HG02571 (cell line): ENCODE data around the gene KCNK5.

ENCODE experiments used
- ATAC-seq: cut with Tn5 transposase; IDR thresholded peaks from one replicate; pipeline ENCODE4 v1.9.1; 2021; ENCODE audit warnings: mild to moderate bottlenecking, moderate library complexity; ENCODE audit not compliant: unreplicated experiment

Gene KCNK5

GRCh38 chr6:39217177-39217864, 12.0 kb downstream of the KCNK5 start:
- no peak for ATAC-seq

DNA sequence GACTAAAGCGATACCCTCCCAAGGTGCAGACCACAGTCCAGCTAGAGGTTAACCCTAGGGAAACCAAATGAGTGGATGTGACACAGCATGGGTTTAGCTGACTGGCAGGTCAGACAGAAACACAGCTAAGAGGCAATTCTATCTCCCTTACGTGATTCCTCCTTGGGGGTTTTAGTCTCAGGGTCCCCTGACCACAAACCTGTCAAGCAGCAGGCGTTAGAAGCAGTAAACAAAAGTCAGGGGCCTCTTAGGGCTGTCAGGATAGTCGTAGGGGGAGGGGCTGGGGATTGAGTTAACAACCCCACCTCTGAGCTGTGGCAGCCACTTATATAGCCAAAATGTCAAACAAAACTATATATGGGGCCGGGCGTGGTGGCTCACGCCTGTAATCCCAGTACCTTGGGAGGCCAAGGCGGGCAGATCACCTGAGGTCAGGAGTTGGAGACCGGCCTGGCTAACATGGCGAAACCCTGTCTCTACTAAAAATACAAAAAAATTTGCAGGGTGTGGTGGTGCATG, 13.6 kb downstream of the KCNK5 start:
- ATAC-seq = no peak

- no peak for ATAC-seq
Observed at GRCh38 chr6:39214846-39215639, 14.2 kb downstream of the KCNK5 start.

- ATAC-seq = no peak
Observed at GRCh38 chr6:39214120-39214813, 15.0 kb downstream of the KCNK5 start.

DNA sequence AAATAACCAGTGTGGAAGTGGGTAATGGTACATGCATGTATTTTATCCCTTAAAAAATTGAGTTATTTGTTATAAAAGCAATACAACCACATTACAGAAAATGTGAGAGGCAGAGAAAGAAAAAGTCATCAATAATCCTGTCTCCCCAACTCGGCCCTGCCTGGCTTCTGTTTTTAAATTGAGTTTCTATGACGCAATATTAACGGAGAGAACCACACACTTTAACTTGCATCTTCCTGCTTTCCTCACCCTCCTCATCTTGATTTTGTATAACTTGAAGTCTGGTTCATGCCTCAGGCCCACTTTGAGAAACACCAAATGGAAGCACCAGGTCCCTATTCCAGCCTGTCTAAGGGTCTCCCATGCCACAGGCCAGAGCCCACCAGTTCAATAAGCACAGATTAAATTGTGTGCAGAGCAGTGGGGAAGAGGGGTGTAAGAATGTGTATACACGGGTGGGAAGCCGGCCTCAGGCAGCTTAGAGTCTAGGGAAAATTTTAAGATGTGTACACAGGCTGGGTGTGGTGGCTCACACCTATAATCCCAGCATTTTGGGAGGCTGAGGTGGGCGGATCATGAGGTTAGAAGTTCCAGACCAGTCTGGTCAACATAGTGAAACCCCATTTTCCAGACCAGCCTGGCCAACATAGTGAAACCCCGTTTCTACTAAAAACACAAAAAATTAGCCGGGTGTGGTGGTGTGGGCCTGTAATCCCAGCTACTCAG, 15.9 kb downstream of the KCNK5 start:
- no peak for ATAC-seq

DNA sequence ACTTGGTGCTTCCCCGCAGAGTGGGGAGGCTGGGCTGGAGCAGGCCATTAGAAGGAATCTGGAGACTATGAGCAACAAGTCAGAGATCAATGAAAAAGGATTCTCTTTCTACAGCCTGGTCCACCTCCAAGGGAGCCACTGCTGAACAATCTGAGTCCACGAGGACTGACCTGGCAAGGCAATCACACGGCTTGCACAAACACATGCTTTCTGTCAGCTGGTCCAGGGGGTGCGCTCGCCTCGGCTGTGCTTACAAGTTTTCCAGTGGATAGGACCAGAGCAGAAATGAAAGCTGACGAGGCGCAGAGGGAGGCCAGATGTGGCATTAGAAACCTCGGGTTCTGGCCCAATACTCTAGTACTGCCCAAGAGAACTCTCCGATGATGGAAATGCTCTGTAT, 18.1 kb downstream of the KCNK5 start:
- no peak for ATAC-seq

GRCh38 chr6:39210450-39210849, 18.8 kb downstream of the KCNK5 start:
- ATAC-seq = no peak

DNA sequence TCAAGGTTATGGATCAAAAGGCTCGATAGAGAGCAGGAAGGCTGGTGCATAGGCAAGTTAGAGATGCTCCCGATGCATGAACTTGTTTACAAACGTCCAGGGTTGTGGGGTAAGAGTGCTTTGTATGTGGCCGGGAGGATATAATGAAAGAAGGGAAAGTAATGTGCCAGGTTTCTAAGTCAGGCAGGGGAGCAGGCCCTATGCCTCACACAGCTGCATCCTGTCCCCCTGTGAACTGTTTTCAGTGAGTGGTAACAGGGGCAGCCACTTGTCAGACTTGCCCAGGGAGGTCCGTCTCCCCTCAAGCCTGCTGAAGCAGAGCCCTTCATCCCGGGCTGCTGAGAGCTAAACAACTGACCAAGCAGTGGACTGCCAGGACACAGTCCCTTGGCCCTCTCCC, 19.4 kb downstream of the KCNK5 start:
- ATAC-seq = no peak

DNA sequence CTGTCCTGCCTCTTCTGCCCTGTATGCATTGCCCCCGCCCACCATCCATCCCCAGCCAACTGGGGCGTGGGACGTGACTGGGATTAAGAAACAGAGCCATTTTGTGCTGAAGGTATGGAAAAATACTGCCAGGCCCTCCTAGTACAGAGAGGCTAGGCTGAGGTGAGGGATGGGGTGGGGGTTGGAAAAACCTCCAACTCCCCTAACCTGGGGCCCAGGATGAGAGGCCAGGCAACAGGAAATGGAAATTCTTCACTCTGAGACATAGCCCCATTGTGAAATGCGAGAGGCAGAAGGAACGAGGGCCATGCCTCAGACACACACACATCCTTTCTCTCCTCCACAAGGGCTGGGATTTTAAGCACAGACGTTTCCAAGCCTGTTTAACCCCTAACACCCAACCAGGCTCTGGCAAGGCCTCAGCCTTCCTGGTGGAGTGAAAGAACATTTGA, 19.9 kb downstream of the KCNK5 start:
- ATAC-seq = no peak

GRCh38 chr6:39208223-39208739, 21.0 kb downstream of the KCNK5 start:
- ATAC-seq = no peak

GRCh38 chr6:39207416-39208222, 21.7 kb downstream of the KCNK5 start:
- no peak for ATAC-seq

DNA sequence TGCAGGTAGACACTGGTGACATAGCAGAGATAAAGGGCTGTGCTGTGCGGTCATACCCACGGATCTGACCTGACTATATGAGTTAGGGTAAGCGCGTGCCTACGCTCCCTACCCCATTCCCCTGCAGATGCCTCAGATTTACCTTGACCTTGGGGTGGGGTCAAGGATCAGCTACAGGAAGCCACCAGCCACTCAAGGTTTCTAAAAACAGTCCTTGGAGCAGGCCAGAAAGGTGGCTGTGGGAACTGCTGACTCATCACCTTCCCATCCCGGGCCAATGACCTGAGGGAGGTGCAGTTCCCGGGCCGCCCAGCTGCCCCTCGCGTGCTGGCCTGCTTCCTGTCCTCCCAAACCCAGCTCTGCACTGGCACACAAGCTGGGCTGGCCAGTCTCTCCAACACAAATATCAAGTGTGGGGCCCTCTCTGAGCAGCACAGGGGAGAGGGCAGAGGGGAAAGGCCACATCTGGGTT, 23.0 kb downstream of the KCNK5 start:
- ATAC-seq = no peak

- no peak for ATAC-seq
Observed at GRCh38 chr6:39204646-39205244, 24.5 kb downstream of the KCNK5 start.

DNA sequence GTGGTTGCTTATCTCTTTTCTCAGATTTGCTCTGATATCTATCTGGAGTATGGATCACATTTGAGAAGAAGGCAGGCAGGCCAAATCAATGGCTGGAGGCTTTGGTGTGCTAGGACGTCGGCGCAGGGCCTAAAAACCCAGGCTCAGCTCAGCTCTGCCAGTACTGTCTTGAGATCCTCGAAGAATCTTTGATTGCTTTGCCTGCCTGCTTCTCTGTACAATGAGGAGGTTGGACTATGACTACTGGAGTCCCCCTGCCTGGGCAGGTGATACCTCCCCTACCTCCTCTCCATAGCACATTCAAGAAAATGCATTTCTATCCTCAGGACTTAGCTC, 25.1 kb downstream of the KCNK5 start:
- ATAC-seq = no peak

- ATAC-seq = no peak
Observed at GRCh38 chr6:39203436-39204159, 25.7 kb downstream of the KCNK5 start.

GRCh38 chr6:39202166-39202565, 27.1 kb downstream of the KCNK5 start:
- no peak for ATAC-seq

DNA sequence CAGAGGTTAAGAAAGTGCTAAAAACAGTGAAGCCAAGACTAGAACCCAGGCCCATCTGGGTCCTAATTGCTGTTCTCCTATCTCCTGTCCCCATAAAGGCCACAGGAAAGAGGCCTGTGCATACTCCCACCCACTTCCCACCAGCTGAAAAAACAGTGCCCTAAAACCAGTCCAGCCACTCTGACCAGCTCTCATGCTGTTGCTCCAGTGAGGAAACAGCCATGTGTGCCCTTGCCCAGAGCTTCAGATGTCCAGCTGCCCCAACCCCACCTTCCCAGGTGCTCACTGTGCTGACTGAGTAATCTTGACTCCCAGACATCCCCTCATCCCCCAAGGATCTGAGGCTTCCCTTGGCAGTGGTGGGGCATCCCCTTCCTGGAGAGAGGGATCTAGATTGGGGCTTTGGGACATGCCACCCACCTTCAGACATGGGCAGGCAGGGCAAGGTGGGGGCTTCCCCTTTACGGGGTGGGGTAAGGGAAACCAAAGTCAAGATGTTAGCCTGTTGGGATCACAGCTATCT, 28.7 kb downstream of the KCNK5 start:
- ATAC-seq = no peak

- no peak for ATAC-seq
Observed at GRCh38 chr6:39199976-39200375, 29.3 kb downstream of the KCNK5 start.
